DND-41 (cell line): ENCODE measurements around the gene EPB41L3.
A peak's percentile ranks its signal among the peaks of the same experiment; 100 is the strongest.
"Not testable (repeated sequence)": the region's sequence is repeated elsewhere in the genome, so short reads cannot be mapped to it uniquely, and the experiment has no call there.

Experiments
- ATAC-seq: fragments of 200-7000 bp; cut with Tn5 transposase; 3 replicates; pipeline ENCODE4 v1.9.1; 2021; ENCODE audit warnings: low read depth; ENCODE audit not compliant: insufficient read depth
- DNase-seq: peaks from one replicate; pipeline ENCODE4 v3.0.0-alpha.2; 2020
- H2AFZ ChIP-seq: 2 replicates; pipeline ENCODE4 v1.6.0; 2012; ENCODE audit warnings: low read depth, low read length
- H3K27ac ChIP-seq: 2 replicates; pipeline ENCODE4 v1.5.1; 2012; ENCODE audit warnings: low read length, inconsistent platforms
- H3K27me3 ChIP-seq: fragments of 200-600 bp; sonication (generic); 2 replicates; pipeline ENCODE4 v1.6.0; 2012; ENCODE audit warnings: low read length, mild to moderate bottlenecking, inconsistent platforms; ENCODE audit not compliant: insufficient read depth, poor library complexity
- H3K36me3 ChIP-seq: 2 replicates; pipeline ENCODE4 v1.5.1; 2012; ENCODE audit warnings: low read length, inconsistent platforms; ENCODE audit not compliant: insufficient read depth
- H3K4me1 ChIP-seq: 2 replicates; pipeline ENCODE4 v1.5.1; 2012; ENCODE audit warnings: mild to moderate bottlenecking, low read length; ENCODE audit not compliant: insufficient read depth
- H3K4me2 ChIP-seq: 2 replicates; pipeline ENCODE4 v1.6.0; 2012; ENCODE audit warnings: mild to moderate bottlenecking, moderate library complexity, low read length, inconsistent platforms; ENCODE audit not compliant: insufficient read depth
- H3K4me3 ChIP-seq, 2 experiments: fragments of 200-600 bp in 1 of 2; shearing (Covaris generic) in 1 of 2; 2 replicates each; pipeline ENCODE4 v1.5.1; 2012 to 2016; ENCODE audit warnings: inconsistent platforms in 2 of 2, low read length in 2 of 2, mild to moderate bottlenecking in 2 of 2, low read depth in 1 of 2, moderate library complexity in 1 of 2
- H3K79me2 ChIP-seq: 2 replicates; pipeline ENCODE4 v1.6.0; 2012; ENCODE audit warnings: low read length, inconsistent platforms; ENCODE audit not compliant: insufficient read depth
- H3K9ac ChIP-seq: 2 replicates; pipeline ENCODE4 v1.6.0; 2012; ENCODE audit warnings: low read depth, mild to moderate bottlenecking, inconsistent platforms, low read length, moderate library complexity
- H3K9me3 ChIP-seq: 2 replicates; pipeline ENCODE4 v1.5.1; 2012; ENCODE audit warnings: low read length, moderate library complexity, mild to moderate bottlenecking, inconsistent platforms; ENCODE audit not compliant: insufficient read depth, severe bottlenecking
- H4K20me1 ChIP-seq: 2 replicates; pipeline ENCODE4 v1.6.0; 2012; ENCODE audit warnings: low read length; ENCODE audit not compliant: insufficient read depth
- CTCF ChIP-seq: IDR thresholded peaks from 2 replicates; pipeline ENCODE4 v1.5.1; 2012; ENCODE audit warnings: borderline replicate concordance, low read length, moderate library complexity, mild to moderate bottlenecking; ENCODE audit not compliant: poor library complexity, severe bottlenecking; ENCODE audit errors: extremely low read depth
- EZH2 ChIP-seq: IDR thresholded peaks from 3 replicates; pipeline ENCODE4 v1.6.1; 2012; ENCODE audit warnings: borderline replicate concordance, low read depth, mild to moderate bottlenecking, moderate library complexity, low read length, inconsistent platforms; ENCODE audit not compliant: severe bottlenecking

EPB41L3 gene

GRCh38 chr18:5574843-5575242 lies 31.0 kb upstream of the EPB41L3 start:
- H3K27me3 ChIP-seq, result no peaks in the 10 kb centered on the region
- H3K4me1 ChIP-seq, result no peaks in the 10 kb centered on the region
- no peaks in the 10 kb centered on the region for H3K36me3 ChIP-seq
- no peak overlapping the region for H3K4me2 ChIP-seq
- H3K4me3 ChIP-seq, result no peak overlapping the region
- H2AFZ ChIP-seq, result no peak overlapping the region
- no peaks in the 10 kb centered on the region for H3K9me3 ChIP-seq
- no peaks in the 10 kb centered on the region for H4K20me1 ChIP-seq
- no peak overlapping the region for H3K27ac ChIP-seq
- ATAC-seq, result no peak
- no peak for DNase-seq
- no peaks in the 10 kb centered on the region for H3K79me2 ChIP-seq
- no peak for TF ChIP-seq EZH2
- TF ChIP-seq CTCF, result no peak
- no peak overlapping the region for H3K9ac ChIP-seq

- Histone ChIP-seq H2AFZ (no peak overlapping the region), H3K79me2 (no peaks in the 10 kb centered on the region), H3K9ac (no peak overlapping the region), H3K27me3 (no peaks in the 10 kb centered on the region), H3K9me3 (no peaks in the 10 kb centered on the region), H3K4me1 (no peaks in the 10 kb centered on the region), H3K4me2 (no peak overlapping the region), H3K27ac (no peak overlapping the region), H3K4me3 (no peak overlapping the region), H4K20me1 (no peaks in the 10 kb centered on the region), H3K36me3 (no peaks in the 10 kb centered on the region)
- ATAC-seq (no peak), DNase-seq (no peak)
- TF ChIP-seq EZH2 (no peak), CTCF (no peak)
These were observed 27.9 kb upstream of the EPB41L3 start for GRCh38 chr18:5571666-5572065.

GRCh38 chr18:5570613-5571012 lies 26.8 kb upstream of the EPB41L3 start:
- H4K20me1 ChIP-seq, H3K27me3 ChIP-seq, H3K36me3 ChIP-seq, H3K4me3 ChIP-seq, H3K9ac ChIP-seq, H3K4me1 ChIP-seq, H3K27ac ChIP-seq, H3K4me2 ChIP-seq, H2AFZ ChIP-seq, H3K9me3 ChIP-seq, H3K79me2 ChIP-seq, ATAC-seq: not testable (repeated sequence)
- peak; percentile 9 for DNase-seq

- no peaks in the 10 kb centered on the region for H3K27me3 ChIP-seq
- no peak overlapping the region for H3K4me3 ChIP-seq
- ATAC-seq, result no peak
- TF ChIP-seq CTCF, result no peak
- no peak for TF ChIP-seq EZH2
- H3K9ac ChIP-seq, result no peak overlapping the region
- no peak for DNase-seq
- no peak overlapping the region for H3K27ac ChIP-seq
- H4K20me1 ChIP-seq, result no peaks in the 10 kb centered on the region
- no peaks in the 10 kb centered on the region for H3K4me1 ChIP-seq
- no peaks in the 10 kb centered on the region for H3K36me3 ChIP-seq
- H3K79me2 ChIP-seq, result no peaks in the 10 kb centered on the region
- no peak overlapping the region for H2AFZ ChIP-seq
- no peaks in the 10 kb centered on the region for H3K9me3 ChIP-seq
- H3K4me2 ChIP-seq, result no peak overlapping the region
These were observed 24.6 kb upstream of the EPB41L3 start for GRCh38 chr18:5568416-5568815.
